HUDEP-2 (cell line): ENCODE data around the gene MAP3K20.
"Not testable (repeated sequence)": the region's sequence is repeated elsewhere in the genome, so short reads cannot be mapped to it uniquely, and the experiment has no call there.

Source experiments
- DNase-seq, 76 experiments: peaks; one replicate each; lab custom pipeline; 2025; ENCODE audit not compliant: unreplicated experiment in 76 of 76; lab: John Stamatoyannopoulos, UW

Gene MAP3K20

DNA sequence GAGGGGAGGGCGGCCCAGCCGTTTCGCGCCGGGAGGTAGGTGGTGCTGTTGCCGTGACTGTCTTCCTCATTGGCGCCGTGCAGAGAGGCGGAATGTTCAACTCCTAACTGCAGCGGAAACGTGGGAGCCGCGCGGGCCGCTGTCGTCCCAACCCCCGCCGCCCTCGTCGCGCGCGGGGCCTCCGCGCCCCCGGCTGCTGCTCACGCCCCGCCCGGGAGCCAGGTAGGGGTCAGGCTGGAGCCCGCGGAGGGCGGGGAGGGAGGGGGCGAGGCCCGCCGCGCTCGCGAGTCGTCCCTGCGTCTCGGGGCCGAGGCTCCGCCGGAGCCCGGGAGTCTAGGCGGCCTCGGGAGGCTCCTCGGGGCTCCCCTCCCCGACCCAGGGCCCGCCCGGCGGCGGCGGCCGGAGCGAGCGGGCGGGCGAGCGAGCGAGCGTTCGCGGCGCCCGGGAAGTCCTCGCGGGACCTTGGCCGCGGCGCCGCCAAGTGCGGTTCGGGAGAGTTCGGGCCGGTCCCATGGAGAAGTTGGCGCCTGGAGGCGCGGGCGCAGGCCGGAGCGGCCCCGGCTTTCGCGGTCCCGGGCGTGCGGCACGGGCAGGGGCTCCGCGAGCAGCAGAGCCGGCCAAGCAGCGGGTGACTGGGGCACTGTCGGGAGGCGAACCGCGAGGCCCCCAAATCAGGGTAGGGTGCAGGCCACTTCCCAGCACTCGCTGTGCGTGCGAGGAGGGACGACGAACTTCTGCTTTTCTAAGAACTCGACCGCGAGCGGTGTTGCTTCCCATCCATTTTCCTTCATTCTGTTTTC is at the start of gene MAP3K20:
MAP3K20 (plus strand) TSS at position 66 of the 800 bp plus-strand sequence. CDS start 15,186 bp downstream, outside the sequence.
- DNase-seq = peak in 61 of 76 experiments; percentile 2 to 64 (median 45)

DNA sequence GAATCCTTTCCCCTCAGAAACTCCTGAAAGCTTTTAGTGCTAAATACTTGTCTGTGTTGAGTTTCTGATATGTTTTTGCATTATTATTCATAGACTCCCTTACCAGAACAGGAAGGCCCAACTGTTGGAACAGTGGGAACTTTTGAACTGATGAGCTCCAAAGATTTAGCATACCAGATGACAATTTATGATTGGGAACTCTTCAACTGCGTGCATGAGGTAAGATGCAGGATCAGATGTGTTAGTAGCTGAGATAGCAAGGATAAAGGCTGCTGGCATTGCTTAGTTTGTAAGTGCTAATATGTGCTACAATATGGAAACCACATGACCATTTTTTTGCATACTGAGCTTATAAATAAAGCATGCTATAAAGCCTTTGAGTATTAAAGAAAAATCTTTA is 49.2 kb upstream of the MAP3K20 start:
- no peak for DNase-seq

- DNase-seq = peak in 67 of 76 experiments; percentile 3 to 82 (median 49)
Observed at GRCh38 chr2:173027181-173028128, 48.2 kb upstream of the MAP3K20 start.

DNA sequence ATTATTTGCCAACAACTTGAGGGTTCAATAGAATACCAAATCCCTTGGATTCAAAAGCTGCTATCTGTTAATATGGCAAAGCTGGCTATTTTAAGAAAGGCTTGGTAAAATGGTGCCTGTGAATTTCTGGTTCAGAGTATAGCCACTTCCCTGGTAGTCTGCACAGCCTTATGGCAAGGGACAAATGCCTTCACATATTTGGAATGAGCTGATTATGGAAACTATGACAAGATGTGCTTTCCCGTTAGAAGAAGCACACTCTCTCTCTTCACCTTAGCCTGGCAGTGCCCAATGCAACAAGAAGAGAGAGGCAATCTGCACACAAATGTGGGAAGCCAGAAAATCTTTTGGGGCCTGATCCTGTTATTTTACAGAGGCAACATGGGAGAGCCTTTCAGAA is 47.5 kb upstream of the MAP3K20 start:
- no peak for DNase-seq

DNA sequence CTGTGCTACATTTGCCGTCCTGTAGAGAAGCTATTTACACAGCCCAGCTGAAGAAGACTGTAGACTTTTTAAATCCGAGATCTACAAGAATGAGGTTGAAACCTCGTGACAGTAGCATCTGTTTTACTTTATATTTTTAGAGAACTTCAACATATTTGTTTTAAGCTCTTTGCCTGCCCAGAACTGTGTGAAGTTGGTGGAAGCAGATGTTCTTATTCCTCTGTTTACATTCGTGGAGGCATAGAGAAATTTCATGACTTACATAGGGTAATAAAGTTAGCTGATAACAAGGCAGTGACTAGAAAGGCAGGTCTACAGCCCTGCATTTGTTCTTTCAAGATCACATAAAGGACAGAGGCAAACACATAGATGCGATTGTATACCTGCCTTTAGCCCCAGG is 47.0 kb upstream of the MAP3K20 start:
- DNase-seq = no peak

DNA sequence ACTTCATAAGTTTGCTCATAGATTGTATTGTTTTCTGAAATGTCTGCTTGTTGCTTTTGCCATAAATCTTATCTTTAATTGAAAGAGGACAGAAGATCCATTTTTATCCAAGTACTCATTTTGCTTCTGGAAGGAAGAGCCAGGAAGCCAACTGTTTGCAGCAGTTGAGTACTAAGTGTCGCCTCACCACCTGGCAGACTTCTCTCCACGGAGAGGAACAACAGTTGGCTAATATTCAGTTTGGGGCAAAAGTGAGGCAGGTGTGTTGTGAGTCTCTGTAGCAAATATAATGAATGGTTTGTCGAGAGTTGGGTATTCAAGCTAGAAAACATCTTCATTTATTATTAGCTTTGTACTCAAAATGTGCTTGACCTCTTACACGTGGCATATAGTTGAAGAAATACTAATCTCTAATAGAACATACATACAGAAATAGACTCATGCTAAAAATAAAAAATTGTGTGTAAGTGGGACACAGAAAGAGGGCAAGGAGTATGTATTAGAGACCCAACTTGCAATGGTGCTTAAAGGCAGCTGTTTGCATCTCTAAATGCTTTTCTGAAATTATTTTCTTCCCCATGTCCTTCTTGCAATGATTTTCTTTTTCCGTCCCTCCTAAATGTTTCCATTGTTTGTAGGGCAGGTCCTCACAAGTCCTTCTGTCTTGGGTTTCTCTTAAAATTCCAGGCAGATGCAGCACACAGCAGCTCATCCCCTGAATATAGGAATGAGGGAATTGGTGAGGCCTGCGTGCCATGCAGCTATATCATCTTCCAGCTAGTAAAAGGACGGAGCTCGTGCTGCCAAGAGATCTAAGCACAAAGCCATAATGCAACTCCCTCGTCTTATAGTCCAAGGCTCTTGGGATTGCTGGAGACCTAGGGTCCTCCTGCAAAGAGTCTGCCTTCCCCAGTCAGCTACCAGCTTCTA is 44.8 kb upstream of the MAP3K20 start:
- no peak for DNase-seq

- no peak for DNase-seq
Observed at GRCh38 chr2:173032032-173032431, 43.6 kb upstream of the MAP3K20 start.

GRCh38 chr2:173033084-173033483 is 42.6 kb upstream of the MAP3K20 start:
- no peak for DNase-seq

DNA sequence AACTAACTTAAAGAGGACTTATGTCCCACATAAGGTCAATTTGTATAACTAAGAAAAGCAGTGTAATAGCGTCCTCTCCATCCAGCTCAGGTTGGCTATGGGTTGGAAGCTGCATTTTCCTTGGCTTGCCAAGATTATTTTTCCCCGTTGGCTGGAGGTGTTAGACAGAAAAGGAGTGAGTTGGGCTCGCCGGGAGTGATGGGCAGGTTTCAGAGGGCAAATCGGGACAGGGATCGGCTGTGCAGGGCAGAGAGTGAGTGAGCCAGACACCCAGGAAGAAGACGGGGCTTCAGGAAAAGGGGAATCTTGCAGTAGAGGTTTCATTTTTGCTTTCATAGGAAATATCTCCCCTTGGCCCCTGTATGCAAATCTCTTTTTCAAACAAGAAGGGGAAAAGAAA is 41.5 kb upstream of the MAP3K20 start:
- DNase-seq = no peak

DNA sequence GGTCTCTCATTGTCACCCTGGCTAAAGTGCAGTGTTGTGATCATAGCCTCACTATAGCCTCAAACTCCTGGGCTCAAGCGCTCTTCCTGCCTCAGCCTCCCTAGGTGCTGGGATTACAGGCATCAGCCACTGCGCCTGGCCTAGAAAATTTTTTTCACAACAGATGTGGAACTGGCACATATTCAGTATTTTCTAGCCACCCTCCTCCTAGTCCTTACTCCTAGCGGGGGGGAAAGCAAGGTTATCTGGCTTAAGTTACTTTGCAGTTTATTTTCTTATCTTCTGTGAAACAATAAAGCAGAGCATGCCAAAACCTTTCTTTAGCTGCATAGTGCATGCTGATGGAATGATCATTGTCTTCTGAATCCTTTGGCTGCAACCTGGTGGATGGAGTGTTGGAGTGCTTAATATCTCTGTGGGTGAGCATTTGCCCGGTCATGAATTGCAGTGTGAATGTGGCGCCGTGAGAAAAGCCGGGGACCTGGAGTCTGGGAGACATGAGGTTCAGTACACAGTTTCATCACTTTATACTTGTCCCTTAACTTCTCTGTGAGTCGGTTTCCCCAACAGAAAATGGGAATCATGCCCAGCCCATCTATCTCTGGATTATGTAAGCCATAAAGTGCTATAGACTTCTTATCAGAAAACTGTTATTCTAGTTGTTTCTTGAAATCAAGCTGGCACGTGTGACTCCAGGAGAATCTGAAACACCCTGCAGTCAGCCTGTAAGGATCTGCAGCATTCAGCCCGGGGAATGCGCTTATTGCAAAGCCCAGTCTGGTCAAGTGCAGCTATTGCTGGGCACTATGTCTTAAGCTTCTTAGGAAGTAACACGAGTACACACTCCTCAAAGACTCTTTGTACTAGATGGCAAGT is 38.2 kb upstream of the MAP3K20 start:
- no peak for DNase-seq

DNA sequence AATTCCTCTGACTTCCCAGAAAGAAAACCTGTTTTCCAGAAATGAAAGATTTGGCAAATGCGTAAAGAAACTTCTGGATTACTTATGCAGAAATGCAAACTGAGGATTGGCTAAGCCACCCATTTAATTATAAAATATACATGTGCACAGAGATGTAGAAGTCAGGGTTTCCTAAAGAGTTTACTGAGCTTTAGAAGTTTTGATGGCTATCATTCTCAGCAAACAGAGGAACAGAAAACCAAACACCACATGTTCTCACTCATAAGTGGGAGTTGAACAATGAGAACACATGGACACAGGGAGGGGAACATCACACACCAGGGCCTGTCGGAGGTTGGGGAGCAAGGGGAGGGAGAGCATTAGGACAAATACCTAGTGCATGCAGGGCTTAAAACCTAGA is 37.4 kb upstream of the MAP3K20 start:
- not testable (repeated sequence) for DNase-seq

DNA sequence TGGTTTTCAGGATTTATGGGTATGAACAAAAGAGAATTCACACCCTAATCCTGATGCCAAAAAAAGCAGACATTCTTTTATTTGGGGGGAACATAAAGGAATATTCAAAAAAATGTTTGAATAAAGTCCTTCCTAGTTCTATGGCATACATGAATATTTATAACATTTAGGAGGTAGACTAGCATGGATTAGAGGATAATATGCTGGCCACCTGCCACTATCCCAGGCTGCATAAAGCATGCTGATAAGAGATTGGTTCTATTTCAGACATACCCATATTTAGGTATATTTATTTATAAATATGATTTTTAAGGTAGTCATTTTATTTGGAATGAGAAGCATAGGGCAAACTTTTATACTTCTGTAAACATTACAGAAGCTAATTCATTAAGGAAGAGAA is 34.9 kb upstream of the MAP3K20 start:
- DNase-seq = no peak

GRCh38 chr2:173043476-173043875 is 32.2 kb upstream of the MAP3K20 start:
- DNase-seq = no peak

- DNase-seq = no peak
Observed at GRCh38 chr2:173043897-173044519, 31.6 kb upstream of the MAP3K20 start.

DNA sequence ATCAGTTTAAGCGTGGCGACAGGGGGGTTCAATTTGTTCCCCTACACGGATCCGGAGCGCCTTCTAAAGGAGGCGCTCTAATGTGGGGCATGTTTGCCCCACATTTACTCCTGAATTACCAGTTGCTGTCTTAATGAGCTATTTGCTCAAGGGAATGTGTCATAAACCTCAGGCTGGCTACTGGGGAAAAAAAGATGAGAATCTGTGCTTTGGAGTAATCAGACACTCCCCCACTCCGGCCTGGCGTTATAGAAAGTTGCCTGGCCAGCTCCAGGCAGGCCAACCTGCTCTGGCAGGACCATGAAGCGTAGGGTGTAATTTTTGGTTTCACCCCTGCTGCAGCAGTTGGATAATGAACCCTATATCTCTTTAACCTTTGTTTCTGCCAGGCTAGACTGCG is 31.0 kb upstream of the MAP3K20 start:
- DNase-seq = no peak

DNA sequence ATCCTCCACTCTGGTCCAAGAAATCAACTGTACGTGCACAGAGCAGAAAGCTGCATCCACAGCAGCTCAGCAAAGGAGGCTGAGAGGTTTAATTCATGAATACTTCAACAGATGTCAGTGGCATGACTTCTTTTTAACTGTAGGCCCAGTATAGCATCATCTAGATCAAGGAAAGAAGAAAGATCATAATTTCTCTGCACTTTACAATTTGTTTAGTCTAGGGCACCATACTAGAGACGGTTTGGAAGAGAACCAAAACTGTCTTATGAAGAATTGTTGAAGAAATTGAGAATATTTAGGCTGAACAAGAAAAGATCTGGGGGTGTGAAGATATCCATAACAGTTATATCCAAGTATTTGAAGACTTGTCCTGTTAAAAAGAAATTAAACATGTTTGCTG is 30.5 kb upstream of the MAP3K20 start:
- DNase-seq = no peak

DNA sequence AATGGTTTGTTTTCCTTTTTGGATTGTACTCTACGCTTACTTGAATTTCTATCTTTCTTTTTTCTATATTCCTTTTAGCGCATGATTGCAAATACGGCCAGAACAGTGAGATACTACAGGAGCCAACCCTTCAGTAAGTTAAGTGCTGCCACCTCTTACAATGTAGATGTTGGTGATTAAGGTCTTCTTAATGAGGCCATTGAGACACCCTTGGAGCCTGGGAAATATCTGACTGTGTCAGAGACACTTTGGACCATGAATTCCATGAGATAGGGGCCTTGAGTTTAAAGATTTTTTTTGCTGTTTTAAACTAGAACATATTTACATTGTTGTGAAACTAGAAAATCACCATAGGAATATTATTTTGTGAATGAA is 27.1 kb upstream of the MAP3K20 start:
- no peak for DNase-seq

GRCh38 chr2:173048897-173049661 is 26.6 kb upstream of the MAP3K20 start:
- peak in 1 of 76 experiments; percentile 10 for DNase-seq
